ENCODE measurements around the gene SH2D7. TPM values are rescaled to one million over a fixed set of nuclear protein-coding genes. Genes with fewer than 3 reads are reported as not detected.

The SH2D7 gene
- total RNA-seq, 1 experiment from 2014 or later = not detected

DNA sequence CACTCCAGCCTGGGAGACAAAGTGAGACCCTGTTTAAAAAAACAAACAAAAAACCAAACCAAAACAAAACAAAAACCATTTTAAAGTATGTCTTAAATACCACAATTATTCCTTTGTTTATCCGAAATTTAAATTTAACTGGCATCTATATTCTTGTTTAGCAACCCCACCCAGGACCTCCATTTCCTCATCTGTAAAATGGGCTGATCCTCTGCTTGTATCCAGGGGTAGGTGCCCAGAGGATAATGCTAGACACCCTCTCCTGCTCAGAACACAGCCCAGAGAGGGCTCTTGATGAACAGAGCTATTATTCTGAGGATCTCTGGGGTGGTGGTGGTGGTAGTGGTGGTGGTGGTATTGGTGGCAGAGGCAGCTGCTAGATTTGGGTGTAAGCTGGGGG is 9.8 kb downstream of the SH2D7 start:
- Histone ChIP-seq H3K4me3 (ENCODE audit: low read depth, low read length, poor library complexity, severe bottlenecking) (no peak overlapping the region), H3K4me1 (ENCODE audit: insufficient read depth, low read length, poor library complexity, severe bottlenecking) (no peaks in the 10 kb centered on the region), H3K36me3 (ENCODE audit: insufficient read depth, low read length, poor library complexity, severe bottlenecking) (no peaks in the 10 kb centered on the region), H3K27ac (ENCODE audit: low read depth, low read length, poor library complexity, severe bottlenecking) (no peak overlapping the region), H3K9me3 (ENCODE audit: low read depth, low read length, poor library complexity, severe bottlenecking) (no peaks in the 10 kb centered on the region), H3K27me3 (replicated peaks; ENCODE audit: insufficient read depth, low read depth, low read length, poor library complexity) (no peaks in the 10 kb centered on the region)
- intact Hi-C loops (cut with micrococcal nuclease; ENCODE audit: unreplicated experiment) = no loop called here
- BruUV-seq (replicated peaks) = no TSS peak
- DNase-seq (ENCODE audit: low spot score) = no peak
- POLR2A ChIA-PET (ENCODE audit: low non-redundant PET) = no interaction called here
- CTCF ChIA-PET = no interaction called here
- TF ChIP-seq, protein P1, sequence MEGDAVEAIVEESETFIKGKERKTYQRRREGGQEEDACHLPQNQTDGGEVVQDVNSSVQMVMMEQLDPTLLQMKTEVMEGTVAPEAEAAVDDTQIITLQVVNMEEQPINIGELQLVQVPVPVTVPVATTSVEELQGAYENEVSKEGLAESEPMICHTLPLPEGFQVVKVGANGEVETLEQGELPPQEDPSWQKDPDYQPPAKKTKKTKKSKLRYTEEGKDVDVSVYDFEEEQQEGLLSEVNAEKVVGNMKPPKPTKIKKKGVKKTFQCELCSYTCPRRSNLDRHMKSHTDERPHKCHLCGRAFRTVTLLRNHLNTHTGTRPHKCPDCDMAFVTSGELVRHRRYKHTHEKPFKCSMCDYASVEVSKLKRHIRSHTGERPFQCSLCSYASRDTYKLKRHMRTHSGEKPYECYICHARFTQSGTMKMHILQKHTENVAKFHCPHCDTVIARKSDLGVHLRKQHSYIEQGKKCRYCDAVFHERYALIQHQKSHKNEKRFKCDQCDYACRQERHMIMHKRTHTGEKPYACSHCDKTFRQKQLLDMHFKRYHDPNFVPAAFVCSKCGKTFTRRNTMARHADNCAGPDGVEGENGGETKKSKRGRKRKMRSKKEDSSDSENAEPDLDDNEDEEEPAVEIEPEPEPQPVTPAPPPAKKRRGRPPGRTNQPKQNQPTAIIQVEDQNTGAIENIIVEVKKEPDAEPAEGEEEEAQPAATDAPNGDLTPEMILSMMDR (conservative IDR thresholded peaks at IDR 0.05; ENCODE audit: low read depth, low read length) = no peak
- TF ChIP-seq EZH2 (IDR thresholded peaks at IDR 0.05; ENCODE audit: borderline replicate concordance, low read depth, low read length, poor library complexity, severe bottlenecking) = no peak

DNA sequence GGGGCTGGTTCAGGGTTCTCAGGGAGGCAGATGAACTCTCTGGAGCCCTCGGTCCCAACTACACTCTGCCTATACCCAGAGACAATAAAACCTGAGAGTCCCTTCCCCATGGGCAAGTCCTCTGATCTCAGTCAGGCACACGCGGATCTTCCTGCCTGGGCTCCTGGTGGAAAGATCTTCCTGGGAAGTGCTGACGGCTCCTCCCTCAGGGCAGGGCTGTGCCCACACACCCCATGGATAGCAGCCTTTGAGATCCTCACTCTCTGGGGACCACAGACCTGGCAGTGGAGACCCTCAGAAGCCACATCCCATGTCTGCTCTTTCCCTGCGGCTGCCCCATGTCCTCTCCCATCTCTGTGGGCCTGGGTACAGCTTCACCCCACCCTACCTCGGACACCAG is 10.4 kb downstream of the SH2D7 start:
- ChIA-PET CTCF (no interaction called here), POLR2A (ENCODE audit: low non-redundant PET) (no interaction called here)
- Histone ChIP-seq H3K9me3 (ENCODE audit: low read depth, low read length, poor library complexity, severe bottlenecking) (no peaks in the 10 kb centered on the region), H3K27ac (ENCODE audit: low read depth, low read length, poor library complexity, severe bottlenecking) (no peak overlapping the region), H3K36me3 (ENCODE audit: insufficient read depth, low read length, poor library complexity, severe bottlenecking) (no peaks in the 10 kb centered on the region), H3K4me3 (ENCODE audit: low read depth, low read length, poor library complexity, severe bottlenecking) (no peak overlapping the region), H3K27me3 (replicated peaks; ENCODE audit: insufficient read depth, low read depth, low read length, poor library complexity) (no peaks in the 10 kb centered on the region), H3K4me1 (ENCODE audit: insufficient read depth, low read length, poor library complexity, severe bottlenecking) (no peaks in the 10 kb centered on the region)
- intact Hi-C loops (cut with micrococcal nuclease; ENCODE audit: unreplicated experiment) = no loop called here
- no peak for TF ChIP-seq EZH2 (IDR thresholded peaks at IDR 0.05; ENCODE audit: borderline replicate concordance, low read depth, low read length, poor library complexity, severe bottlenecking)
- TF ChIP-seq, protein P1 (conservative IDR thresholded peaks at IDR 0.05; ENCODE audit: low read depth, low read length) = no peak
- no peak for DNase-seq (ENCODE audit: low spot score)
- no TSS peak for BruUV-seq (replicated peaks)

DNA sequence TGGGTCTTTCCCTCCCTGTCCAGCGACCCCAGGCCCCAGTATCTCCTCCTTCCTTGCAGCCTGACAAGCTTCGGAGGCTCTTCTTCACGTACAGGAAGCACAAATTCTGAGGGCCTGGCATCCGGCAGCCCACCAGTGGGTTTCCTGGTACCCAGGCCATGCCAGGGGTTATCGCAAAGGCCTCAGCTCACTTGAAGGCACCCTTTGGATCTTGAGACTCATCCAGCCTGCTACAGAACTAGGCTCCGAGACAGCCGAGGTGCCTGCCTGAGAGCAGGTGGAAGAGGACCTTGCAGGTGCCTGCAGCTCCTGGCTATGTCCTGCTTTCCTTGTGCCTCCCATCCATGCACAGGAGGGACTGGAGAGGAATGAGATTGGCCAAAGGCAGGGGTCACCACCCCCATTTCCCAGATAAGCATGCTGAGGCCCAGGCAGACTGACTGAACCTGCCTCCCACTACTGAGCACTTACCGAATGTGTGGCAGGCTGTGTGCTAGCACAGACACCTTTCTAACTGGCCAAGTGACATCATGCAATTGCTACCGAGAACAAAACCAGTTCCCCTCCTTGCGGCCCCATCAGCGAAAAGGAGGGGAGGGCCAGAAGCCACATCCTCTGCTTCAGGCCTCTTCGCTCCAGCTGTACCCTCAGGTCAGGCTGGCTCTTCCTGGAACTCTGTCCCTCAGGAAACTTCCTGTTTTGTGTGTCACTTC is 11.2 kb downstream of the SH2D7 start:
- H3K36me3 ChIP-seq (ENCODE audit: insufficient read depth, low read length, poor library complexity, severe bottlenecking) = no peaks in the 10 kb centered on the region
- ChIA-PET POLR2A (ENCODE audit: low non-redundant PET) (no interaction called here), CTCF (no interaction called here)
- H3K27ac ChIP-seq (ENCODE audit: low read depth, low read length, poor library complexity, severe bottlenecking) = no peak overlapping the region
- H3K4me1 ChIP-seq (ENCODE audit: insufficient read depth, low read length, poor library complexity, severe bottlenecking) = no peaks in the 10 kb centered on the region
- H3K27me3 ChIP-seq (replicated peaks; ENCODE audit: insufficient read depth, low read depth, low read length, poor library complexity) = no peaks in the 10 kb centered on the region
- H3K9me3 ChIP-seq (ENCODE audit: low read depth, low read length, poor library complexity, severe bottlenecking) = no peaks in the 10 kb centered on the region
- intact Hi-C loops (cut with micrococcal nuclease; ENCODE audit: unreplicated experiment) = no loop called here
- H3K4me3 ChIP-seq (ENCODE audit: low read depth, low read length, poor library complexity, severe bottlenecking) = no peak overlapping the region
- TF ChIP-seq, protein P1 (conservative IDR thresholded peaks at IDR 0.05; ENCODE audit: low read depth, low read length) = no peak
- TF ChIP-seq EZH2 (IDR thresholded peaks at IDR 0.05; ENCODE audit: borderline replicate concordance, low read depth, low read length, poor library complexity, severe bottlenecking) = no peak
- DNase-seq (ENCODE audit: low spot score) = no peak
- no TSS peak for BruUV-seq (replicated peaks)
